Mesothelial cell of epicardium (in vitro differentiated cells): ENCODE data around the gene MAST4. TPM values are rescaled to one million over a fixed set of nuclear protein-coding genes. Genes with fewer than 3 reads are reported as not detected.

ENCODE experiments used
- DNase-seq, 2 experiments: peaks; one replicate each; pipeline ENCODE4 v3.0.0; 2021; ENCODE audit warnings: low spot score in 2 of 2; ENCODE audit not compliant: unreplicated experiment in 2 of 2
- H3K27ac Mint-ChIP-seq: 2 replicates; pipeline ENCODE4 v1.8.0; 2021; ENCODE audit warnings: mixed read lengths
- H3K27me3 Mint-ChIP-seq: 2 replicates; pipeline ENCODE4 v1.8.0; 2021; ENCODE audit warnings: low read depth, mixed read lengths
- H3K36me3 Mint-ChIP-seq: 2 replicates; pipeline ENCODE4 v1.8.0; 2021; ENCODE audit warnings: mixed read lengths
- H3K4me1 Mint-ChIP-seq: 2 replicates; pipeline ENCODE4 v1.8.0; 2021; ENCODE audit warnings: mixed read lengths
- H3K4me3 Mint-ChIP-seq: 2 replicates; pipeline ENCODE4 v1.8.0; 2021; ENCODE audit warnings: mild to moderate bottlenecking, moderate library complexity, mixed read lengths
- H3K9me3 Mint-ChIP-seq: 2 replicates; pipeline ENCODE4 v1.8.0; 2021; ENCODE audit warnings: mixed read lengths
- CTCF ChIP-seq: fragments of 200-600 bp; sonication (generic); IDR thresholded peaks from one replicate; pipeline ENCODE4 v1.5.0; 2021; ENCODE audit warnings: antibody characterized with exemption; ENCODE audit not compliant: unreplicated experiment
- total RNA-seq: library from RNA; stranded (reverse); gene quantifications from 3 replicates; pipeline ENCODE4 v1.2.1, GENCODE V29; 2021

MAST4 gene
- total RNA-seq, 1 donor from 2014 or later = 29.8 TPM

DNA sequence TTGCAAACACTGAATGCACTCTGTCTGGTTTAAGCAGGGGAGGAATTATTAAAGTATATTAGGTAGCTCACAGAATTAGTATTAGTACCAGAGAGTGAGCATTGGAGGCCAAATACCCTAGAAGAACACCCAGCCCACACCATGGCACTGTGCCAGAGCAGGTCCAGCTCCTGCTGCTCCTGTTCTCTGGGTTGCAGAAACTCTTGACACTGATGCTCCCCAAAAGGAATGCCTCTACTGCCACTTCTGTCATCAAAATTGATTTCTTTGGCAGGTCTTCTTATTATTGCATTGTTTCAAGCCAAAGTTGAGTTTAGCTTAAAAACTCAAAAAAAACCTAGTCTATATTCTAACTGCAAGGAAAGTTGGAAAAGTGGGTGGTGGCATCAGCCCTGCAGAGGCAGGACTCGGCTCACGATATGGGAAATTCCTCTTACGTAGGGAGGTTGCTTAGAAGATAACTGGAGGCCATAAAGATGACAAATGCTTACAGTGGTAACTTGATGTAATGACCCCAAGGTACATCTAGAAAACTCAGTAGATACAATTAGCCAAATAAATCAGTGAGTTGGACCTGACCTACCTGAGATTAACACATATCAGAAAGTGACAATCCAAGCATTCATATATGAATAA, 477.0 kb downstream of the MAST4 start:
- Mint-ChIP-seq H3K27me3 (no peaks in the 10 kb centered on the region), H3K36me3 (no peaks in the 10 kb centered on the region), H3K4me3 (no peak overlapping the region), H3K4me1 (peaks cover 14% of the 10 kb centered on the region), H3K9me3 (no peaks in the 10 kb centered on the region), H3K27ac (no peak overlapping the region)
- TF ChIP-seq CTCF = no peak
- DNase-seq = no peak

- H3K36me3 Mint-ChIP-seq = no peaks in the 10 kb centered on the region
- H3K4me1 Mint-ChIP-seq = peaks cover 16% of the 10 kb centered on the region
- H3K4me3 Mint-ChIP-seq = no peak overlapping the region
Observed at GRCh38 chr5:67077296-67077695, 481.1 kb downstream of the MAST4 start.

GRCh38 chr5:67081261-67081660, 485.1 kb downstream of the MAST4 start:
- TF ChIP-seq CTCF = no peak
- no peaks in the 10 kb centered on the region for H3K9me3 Mint-ChIP-seq
- H3K27me3 Mint-ChIP-seq = no peaks in the 10 kb centered on the region
- no peak overlapping the region for H3K4me3 Mint-ChIP-seq
- H3K36me3 Mint-ChIP-seq = no peaks in the 10 kb centered on the region
- peaks cover 32% of the 10 kb centered on the region for H3K4me1 Mint-ChIP-seq
- DNase-seq = no peak
- H3K27ac Mint-ChIP-seq = no peak overlapping the region

More at GRCh38 chr5:67077296-67077695, 481.1 kb downstream of the MAST4 start:
- TF ChIP-seq CTCF = no peak
- no peak for DNase-seq
- no peaks in the 10 kb centered on the region for H3K9me3 Mint-ChIP-seq
- no peaks in the 10 kb centered on the region for H3K27me3 Mint-ChIP-seq
- H3K27ac Mint-ChIP-seq = no peak overlapping the region

DNA sequence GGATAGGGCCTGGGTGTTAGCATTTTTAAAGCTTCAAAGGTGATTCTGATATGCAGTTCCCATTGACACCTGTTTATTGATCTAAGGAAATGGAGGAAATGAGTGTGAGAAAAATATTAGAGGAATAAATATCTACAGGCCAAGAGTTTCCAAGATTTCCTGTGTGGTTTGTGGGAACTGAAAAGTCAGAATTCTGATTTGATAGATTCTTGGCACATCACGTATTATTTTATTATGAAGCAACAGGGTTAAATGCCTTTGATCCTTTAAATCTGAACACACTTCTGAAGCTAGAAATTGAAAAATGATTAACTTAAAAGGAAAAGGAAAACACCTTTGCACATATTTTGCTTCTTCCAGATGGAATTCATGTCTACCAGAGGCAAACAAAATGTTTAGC, 486.7 kb downstream of the MAST4 start:
- Mint-ChIP-seq H3K4me3 (no peak overlapping the region), H3K27me3 (no peaks in the 10 kb centered on the region), H3K4me1 (peaks cover 35% of the 10 kb centered on the region), H3K9me3 (no peaks in the 10 kb centered on the region), H3K27ac (peak overlapping the region; percentile 26), H3K36me3 (no peaks in the 10 kb centered on the region)
- TF ChIP-seq CTCF = no peak
- no peak for DNase-seq

DNA sequence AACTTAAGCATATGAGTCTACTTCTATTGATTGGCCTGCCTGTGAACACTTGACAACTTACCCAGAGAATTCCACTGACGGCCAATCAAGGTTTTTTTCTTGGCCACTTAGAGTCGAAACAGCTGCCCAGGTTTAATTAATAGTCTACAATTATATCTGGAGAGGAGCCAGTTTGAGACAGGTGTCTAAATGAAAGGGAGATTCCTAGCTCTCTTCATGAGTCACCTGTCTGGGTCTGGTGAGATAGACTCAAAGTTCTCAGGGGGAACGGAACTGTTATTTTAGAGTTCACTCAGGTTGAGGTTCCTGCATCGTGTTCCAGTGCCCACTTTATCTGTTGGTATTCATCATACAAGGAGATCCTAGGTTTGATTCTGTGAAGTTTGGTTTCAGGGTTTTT, 489.4 kb downstream of the MAST4 start:
- Mint-ChIP-seq H3K27ac (peak overlapping the region; percentile 18), H3K27me3 (no peaks in the 10 kb centered on the region), H3K4me3 (no peak overlapping the region), H3K36me3 (peaks cover 1% of the 10 kb centered on the region), H3K9me3 (no peaks in the 10 kb centered on the region), H3K4me1 (peaks cover 36% of the 10 kb centered on the region)
- TF ChIP-seq CTCF = no peak
- DNase-seq = no peak
